Coronary artery (tissue), 2 donors: ENCODE data around the gene FAM20B.

Source experiments
- DNase-seq: peaks from one replicate; pipeline ENCODE4 v3.0.0-alpha.2; 2017; ENCODE audit warnings: low spot score
- H3K27ac ChIP-seq, 2 donors: fragments of 200-600 bp; sonication (generic); one replicate each; pipeline ENCODE4 v1.5.1; 2016 to 2019
- H3K4me3 ChIP-seq: fragments of 200-600 bp; sonication (generic); 2 replicates; pipeline ENCODE4 v1.5.1; 2016; ENCODE audit warnings: mild to moderate bottlenecking, moderate library complexity
- TF ChIP-seq, protein P1 (sequence below): fragments of 200-600 bp; sonication (generic); IDR thresholded peaks from one replicate; pipeline ENCODE4 v1.5.1; 2019; ENCODE audit warnings: antibody characterized with exemption

FAM20B gene

DNA sequence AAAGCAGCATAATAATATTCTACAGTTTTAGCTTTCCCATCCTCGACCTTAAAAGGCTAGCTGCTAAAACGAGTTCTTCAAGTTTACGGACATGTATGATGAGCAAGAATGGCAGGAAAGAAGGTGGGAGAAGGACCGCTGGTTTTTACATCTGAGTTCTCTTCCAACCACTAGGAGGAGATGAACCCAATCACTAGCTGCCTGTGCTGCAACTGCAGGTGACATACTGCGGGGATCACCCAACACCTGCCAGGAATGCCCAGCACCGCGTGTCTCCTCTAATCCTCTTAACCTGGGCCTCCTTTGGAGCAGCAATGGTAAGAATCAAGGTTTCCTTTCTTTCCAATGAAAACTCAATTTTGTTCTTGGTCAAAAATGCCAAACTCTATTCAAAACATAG lies 79.7 kb downstream of the FAM20B start:
- H3K27ac ChIP-seq, result no peak overlapping the region
- no peak for DNase-seq
- no peak overlapping the region for H3K4me3 ChIP-seq
- TF ChIP-seq, protein P1, sequence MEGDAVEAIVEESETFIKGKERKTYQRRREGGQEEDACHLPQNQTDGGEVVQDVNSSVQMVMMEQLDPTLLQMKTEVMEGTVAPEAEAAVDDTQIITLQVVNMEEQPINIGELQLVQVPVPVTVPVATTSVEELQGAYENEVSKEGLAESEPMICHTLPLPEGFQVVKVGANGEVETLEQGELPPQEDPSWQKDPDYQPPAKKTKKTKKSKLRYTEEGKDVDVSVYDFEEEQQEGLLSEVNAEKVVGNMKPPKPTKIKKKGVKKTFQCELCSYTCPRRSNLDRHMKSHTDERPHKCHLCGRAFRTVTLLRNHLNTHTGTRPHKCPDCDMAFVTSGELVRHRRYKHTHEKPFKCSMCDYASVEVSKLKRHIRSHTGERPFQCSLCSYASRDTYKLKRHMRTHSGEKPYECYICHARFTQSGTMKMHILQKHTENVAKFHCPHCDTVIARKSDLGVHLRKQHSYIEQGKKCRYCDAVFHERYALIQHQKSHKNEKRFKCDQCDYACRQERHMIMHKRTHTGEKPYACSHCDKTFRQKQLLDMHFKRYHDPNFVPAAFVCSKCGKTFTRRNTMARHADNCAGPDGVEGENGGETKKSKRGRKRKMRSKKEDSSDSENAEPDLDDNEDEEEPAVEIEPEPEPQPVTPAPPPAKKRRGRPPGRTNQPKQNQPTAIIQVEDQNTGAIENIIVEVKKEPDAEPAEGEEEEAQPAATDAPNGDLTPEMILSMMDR, result no peak

DNA sequence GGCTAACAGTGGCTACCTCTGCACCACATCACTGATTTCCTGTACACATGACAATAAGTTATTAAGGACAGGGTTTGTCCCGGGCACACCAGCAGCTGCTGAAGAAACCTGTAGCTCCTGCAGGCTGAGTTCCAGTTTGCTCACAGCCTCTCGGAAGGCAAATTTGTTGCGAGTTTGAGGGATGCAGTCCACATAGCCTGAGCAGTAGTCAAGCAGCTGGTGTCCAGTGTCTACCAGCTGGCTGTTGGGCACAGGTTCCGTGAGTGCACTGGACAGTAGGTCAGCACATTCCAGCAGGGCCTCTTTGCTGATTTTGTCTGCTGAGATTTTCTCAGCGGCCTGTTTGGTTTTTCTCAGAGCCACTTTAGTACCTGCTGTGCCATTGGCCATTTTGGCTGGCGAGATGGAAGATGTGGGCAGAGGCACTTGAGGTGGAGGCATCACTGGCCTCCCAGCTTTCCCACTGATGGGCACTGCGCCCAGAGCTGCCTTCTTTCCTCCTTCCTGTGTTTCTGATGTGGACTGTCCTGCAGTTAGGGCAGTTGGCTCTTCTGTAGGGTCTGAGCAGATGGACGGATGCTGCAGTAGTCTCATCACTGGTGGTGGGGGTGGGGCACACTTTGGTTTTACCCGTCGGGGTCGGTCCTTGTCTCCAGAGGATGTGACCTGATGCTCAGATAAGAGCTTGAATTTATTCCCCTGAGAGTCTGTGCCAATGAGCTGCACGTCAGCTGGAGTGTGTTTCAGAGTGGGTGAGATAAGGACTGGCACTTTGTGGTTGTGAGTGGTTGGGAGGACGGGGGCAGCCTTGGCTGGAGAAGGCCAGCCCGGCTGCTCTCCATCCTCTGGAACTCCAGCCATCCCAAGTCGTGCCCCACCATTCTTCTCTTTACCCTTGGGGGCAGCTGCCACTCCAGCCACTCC lies 82.3 kb downstream of the FAM20B start:
- TF ChIP-seq, protein P1, result no peak
- no peak for DNase-seq
- Histone ChIP-seq H3K4me3 (no peak overlapping the region), H3K27ac (no peak overlapping the region)

DNA sequence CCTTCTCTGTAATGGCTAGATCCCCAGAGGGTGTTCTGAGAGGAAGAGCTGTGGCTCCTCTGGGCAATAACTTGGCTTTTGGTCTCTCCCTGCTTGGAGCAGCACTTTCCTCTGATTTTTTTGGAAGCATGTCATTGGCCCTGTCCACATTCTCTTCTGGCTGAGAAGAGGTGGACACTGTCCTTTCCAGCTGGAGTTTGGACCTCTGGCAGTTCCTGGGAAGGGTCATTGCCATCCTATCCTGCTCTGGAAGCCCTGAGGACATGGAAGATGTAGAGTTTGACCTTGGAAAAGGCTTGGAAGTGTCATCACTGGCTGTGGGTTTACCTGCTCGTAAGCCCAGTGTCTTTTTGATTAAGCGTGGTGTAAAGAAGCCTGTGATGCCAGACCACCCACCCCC lies 83.0 kb downstream of the FAM20B start:
- DNase-seq, result no peak
- TF ChIP-seq, protein P1, result no peak
- no peak overlapping the region for H3K27ac ChIP-seq
- H3K4me3 ChIP-seq, result no peak overlapping the region

DNA sequence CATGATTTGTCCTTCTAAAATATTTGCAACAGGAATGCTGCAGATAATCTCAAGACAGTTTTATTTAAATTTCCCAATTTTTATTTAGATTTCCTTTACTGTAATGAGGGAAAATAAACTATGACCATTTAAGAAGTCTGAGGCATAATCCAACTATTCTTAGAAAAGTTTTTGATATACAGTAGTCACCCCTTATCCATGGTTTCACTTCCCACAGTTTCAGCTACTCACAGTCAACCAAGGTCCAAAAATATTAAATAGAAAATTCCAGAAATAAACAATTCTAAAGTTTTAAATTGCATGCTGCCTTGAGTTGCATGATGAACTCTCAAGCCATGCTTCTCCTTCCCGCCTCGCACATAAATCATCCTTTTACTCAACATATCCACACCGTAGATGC lies 89.5 kb downstream of the FAM20B start:
- Histone ChIP-seq H3K4me3 (no peak overlapping the region), H3K27ac (no peak overlapping the region)
- TF ChIP-seq, protein P1, result no peak
- no peak for DNase-seq

DNA sequence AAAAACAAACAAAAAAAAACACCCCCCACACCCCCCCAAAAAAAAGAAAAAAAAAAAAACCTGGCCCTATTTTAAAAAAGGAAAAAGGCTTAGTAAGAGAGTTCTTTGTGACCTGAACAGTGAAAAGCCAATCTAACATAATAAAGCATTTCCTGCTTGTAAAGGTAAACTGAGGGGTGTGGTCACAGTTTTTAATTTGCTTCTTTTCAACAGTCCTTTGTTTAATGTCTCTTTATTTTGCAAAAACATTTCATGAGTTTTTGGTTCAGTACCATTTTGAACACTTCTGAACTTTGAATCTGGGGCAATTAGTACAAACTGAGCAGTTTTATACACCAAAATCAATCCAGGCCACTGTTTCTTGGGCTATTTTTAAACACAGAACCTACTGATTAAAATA lies 93.8 kb downstream of the FAM20B start:
- H3K4me3 ChIP-seq, result no peak overlapping the region
- TF ChIP-seq, protein P1, result no peak
- no peak for DNase-seq
- no peak overlapping the region for H3K27ac ChIP-seq

DNA sequence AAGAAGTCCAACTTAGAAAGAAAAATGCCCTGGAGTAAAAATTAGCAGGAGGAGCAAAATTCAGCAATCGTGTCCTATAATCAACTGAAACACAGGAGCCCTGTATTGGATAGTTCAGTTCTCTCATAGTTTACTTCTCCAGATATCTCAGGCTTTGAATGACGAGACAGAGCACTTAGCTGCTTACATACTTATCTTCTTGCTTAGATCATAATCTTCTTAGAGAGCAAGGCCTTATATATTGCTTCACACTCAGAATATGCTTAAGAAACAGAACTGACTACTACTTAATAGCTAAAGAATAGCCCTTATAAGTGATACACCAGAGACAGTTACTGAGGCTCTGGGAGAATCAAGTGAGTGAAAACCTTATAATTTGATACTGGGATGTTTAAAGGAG lies 95.0 kb downstream of the FAM20B start:
- Histone ChIP-seq H3K27ac (no peak overlapping the region), H3K4me3 (no peak overlapping the region)
- DNase-seq, result no peak
- TF ChIP-seq, protein P1, result no peak
